K562 (cell line): ENCODE measurements around the gene NDUFA7. TPM values are rescaled to one million over a fixed set of nuclear protein-coding genes. Genes with fewer than 3 reads are reported as not detected.

Experiments used
- ATAC-seq: fragments of 200-7000 bp; cut with Tn5 transposase; 3 replicates; pipeline ENCODE4 v1.9.1; 2020; ENCODE audit warnings: moderate library complexity
- BruUV-seq: library from RNA; stranded (reverse); fragments of 400-500 nt; replicated peaks from 2 replicates; lab custom pipeline; 2021; lab: Mats Ljungman, UMichigan
- CTCF ChIA-PET: fragments of 300-600 bp; formaldehyde crosslinking; extraction: SDS; loops from one replicate; lab custom pipeline; 2021; ENCODE audit warnings: low intra/inter-chr PET ratio; lab: Yijun Ruan, JAX
- POLR2A ChIA-PET: fragments of 300-600, 350-650 bp; sonication (Branson Sonifier 250); formaldehyde crosslinking; extraction: SDS; loops from one replicate; lab custom pipeline; 2021; ENCODE audit warnings: antibody characterized with exemption, inconsistent platforms; lab: Yijun Ruan, JAX
- DNase-seq, 4 experiments: peaks; one replicate each; pipeline versions ENCODE4 v3.0.0 to v3.0.0-alpha.2; 2011 to 2018; ENCODE audit warnings: low spot score in 3 of 4, mixed read lengths in 3 of 4; ENCODE audit errors: extremely low read depth in 1 of 4
- FAIRE-seq: peaks from 2 replicates; lab custom pipeline; 2011; peaks lifted over from hg19 to GRCh38; lab: Jason Lieb, UNC
- H2AFZ ChIP-seq: 2 replicates; pipeline ENCODE4 v1.6.0; 2011; ENCODE audit warnings: low read depth, low read length, control low read depth, inconsistent platforms
- H3K27ac ChIP-seq: fragments of 200-600 bp; 3 replicates; pipeline ENCODE4 v1.8.0; 2011; ENCODE audit warnings: low read depth, mild to moderate bottlenecking, control low read depth, inconsistent platforms, low read length, moderate library complexity, mixed read lengths; ENCODE audit errors: extremely low read depth
- H3K27me3 ChIP-seq, 2 experiments: fragments of 300-600 bp in 1 of 2; 2 replicates in 1 of 2; 3 replicates in 1 of 2; pipeline versions ENCODE4 v1.6.0 to v1.8.0; 2011; ENCODE audit warnings: inconsistent platforms in 2 of 2, low read length in 2 of 2, mild to moderate bottlenecking in 1 of 2, mixed read lengths in 1 of 2, moderate library complexity in 1 of 2; ENCODE audit not compliant: control insufficient read depth in 2 of 2, insufficient read depth in 2 of 2
- H3K36me3 ChIP-seq: fragments of 300-600 bp; 3 replicates; pipeline ENCODE4 v1.8.0; 2011; ENCODE audit warnings: mild to moderate bottlenecking, low read length, inconsistent platforms; ENCODE audit not compliant: control insufficient read depth, insufficient read depth
- H3K4me1 ChIP-seq, 2 experiments: fragments of 200-600 bp in 1 of 2; replicated peaks in 1 of 2; 2 replicates in 1 of 2; 3 replicates in 1 of 2; pipeline versions ENCODE4 v1.5.1 to v1.8.0; 2011; ENCODE audit warnings: inconsistent platforms in 2 of 2, low read length in 2 of 2, mild to moderate bottlenecking in 1 of 2, mixed read lengths in 1 of 2, moderate library complexity in 1 of 2; ENCODE audit not compliant: control insufficient read depth in 2 of 2, insufficient read depth in 2 of 2
- H3K4me2 ChIP-seq: 2 replicates; pipeline ENCODE4 v1.6.1; 2011; ENCODE audit warnings: low read length, control low read depth, inconsistent platforms, mixed read lengths; ENCODE audit not compliant: insufficient read depth
- H3K4me3 ChIP-seq: fragments of 200-600 bp; sonication (generic), shearing (Covaris generic); 2 replicates; pipeline ENCODE4 v1.5.1; 2016; ENCODE audit warnings: control low read depth, inconsistent platforms
- H3K79me2 ChIP-seq: fragments of 200-600 bp; 3 replicates; pipeline ENCODE4 v1.8.0; 2011; ENCODE audit warnings: low read length, inconsistent platforms; ENCODE audit not compliant: control insufficient read depth, insufficient read depth
- H3K9ac ChIP-seq, 2 experiments: 2 replicates each; pipeline versions ENCODE4 v1.6.0 to v1.6.1; 2011; ENCODE audit warnings: low read depth in 2 of 2, low read length in 2 of 2, control low read depth in 1 of 2, inconsistent platforms in 1 of 2, mild to moderate bottlenecking in 1 of 2, mixed read lengths in 1 of 2; ENCODE audit not compliant: insufficient read depth in 1 of 2
- H3K9me1 ChIP-seq: one replicate; pipeline ENCODE4 v1.6.0; 2011; ENCODE audit warnings: inconsistent platforms, mild to moderate bottlenecking, low read length, moderate library complexity; ENCODE audit not compliant: control insufficient read depth, insufficient read depth
- H3K9me3 ChIP-seq: replicated peaks from 2 replicates; pipeline ENCODE4 v1.5.1; 2011; ENCODE audit warnings: low read depth, low read length, inconsistent platforms; ENCODE audit not compliant: control insufficient read depth, insufficient read depth
- H4K20me1 ChIP-seq: replicated peaks from 2 replicates; pipeline ENCODE4 v1.6.1; 2011; ENCODE audit warnings: low read length, inconsistent platforms, mixed read lengths; ENCODE audit not compliant: control insufficient read depth, insufficient read depth
- CAMTA2 ChIP-seq: fragments of 250-450 bp; sonication (Bioruptor Pico); conservative IDR thresholded peaks from 2 replicates; pipeline ENCODE4 v1.5.1; 2022
- CEBPB ChIP-seq: fragments of 450-650 bp; IDR thresholded peaks from 2 replicates; pipeline ENCODE4 v1.6.1; 2016; ENCODE audit warnings: missing genetic modification characterization, missing compliant biosample characterization
- CTCF ChIP-seq, 3 experiments: IDR thresholded peaks in 2 of 3; conservative IDR thresholded peaks in 1 of 3; 2 replicates each; pipeline ENCODE4 v1.5.1; 2011 to 2012; ENCODE audit warnings: low read length in 3 of 3, mild to moderate bottlenecking in 3 of 3, control low read depth in 2 of 3, improper control_type of control experiment in 1 of 3, inconsistent platforms in 1 of 3, low read depth in 1 of 3, mixed read lengths in 1 of 3, moderate library complexity in 1 of 3; ENCODE audit not compliant: insufficient read depth in 2 of 3
- JUND ChIP-seq, 2 experiments: IDR thresholded peaks; 2 replicates in 1 of 2; 3 replicates in 1 of 2; pipeline ENCODE4 v1.6.1; 2011; ENCODE audit warnings: borderline replicate concordance in 2 of 2, low read depth in 2 of 2, low read length in 2 of 2, improper control_type of control experiment in 1 of 2, missing biosample characterization in 1 of 2, missing genetic modification characterization in 1 of 2, missing genetic modification reagents in 1 of 2
- NR2C1 ChIP-seq, 2 experiments: fragments of 450-650 bp; IDR thresholded peaks; 2 replicates each; pipeline ENCODE4 v1.6.1; 2017; ENCODE audit warnings: mild to moderate bottlenecking in 2 of 2, antibody characterized with exemption in 1 of 2, inconsistent platforms in 1 of 2, missing compliant biosample characterization in 1 of 2, missing genetic modification characterization in 1 of 2
- ZNF445 ChIP-seq: fragments of 250-450 bp; sonication (Bioruptor Pico); IDR thresholded peaks from 2 replicates; pipeline ENCODE4 v1.4.0; 2020; ENCODE audit warnings: low read depth, mild to moderate bottlenecking, moderate library complexity
- WGBS: fragments of 100-300 bp; shearing (Covaris generic); methylation state at CpG from one replicate; pipeline ENCODE4 v1.1.6; 2016; ENCODE audit warnings: low coverage, mixed read lengths; ENCODE audit not compliant: insufficient coverage; ENCODE audit errors: missing lambda C conversion rate; 5-methylcytosine and 5-hydroxymethylcytosine counted together
- in situ Hi-C: fragments of 300-500 bp; cut with MboI; formaldehyde crosslinking; loops from 4 replicates; pipeline ENCODE4 v1.15.0; 2018; ENCODE audit warnings: inconsistent platforms, mixed read lengths
- intact Hi-C: fragments of 100-400 bp; cut with micrococcal nuclease; formaldehyde crosslinking; loops from 2 replicates; pipeline ENCODE4 v1.14.2; 2022
- polyA plus RNA-seq, 8 experiments: library from polyadenylated mRNA; depleted of rRNA in 4 of 8; stranded (reverse) in 5 of 8; unstranded in 3 of 8; fragments of >200 nt; fragmentation: Nextera tagmentation in 2 of 8; fragmentation: Illumina TruSeq in 1 of 8; extraction: Ambion mirVana in 2 of 8; extraction: Trizol in 1 of 8; gene quantifications; 2 replicates each; pipeline versions ENCODE4 v1.2.1 to v1.2.3, GENCODE V29; 2011 to 2014; ENCODE audit warnings: inconsistent platforms in 1 of 8, missing spikeins in 1 of 8
- total RNA-seq, 7 experiments: library from RNA; depleted of rRNA in 6 of 7; stranded (reverse); fragments of >200 nt in 6 of 7; fragmentation: Illumina TruSeq in 2 of 7; extraction: Trizol in 2 of 7; gene quantifications; 2 replicates each; pipeline versions ENCODE4 v1.2.1 to v1.2.3, GENCODE V29; 2011 to 2021; ENCODE audit warnings: low replicate concordance in 1 of 7
- TF ChIP-seq, protein P1 (sequence below), 2 experiments: fragments of 250-450 bp in 1 of 2; fragments of 450-650 bp in 1 of 2; sonication (Bioruptor Pico) in 1 of 2; IDR thresholded peaks; 2 replicates each; pipeline versions ENCODE4 v1.6.1 to v1.8.0; 2016 to 2021; ENCODE audit warnings: mild to moderate bottlenecking in 2 of 2, moderate library complexity in 2 of 2, missing compliant biosample characterization in 1 of 2, missing genetic modification characterization in 1 of 2
- TF ChIP-seq, protein P2 (sequence below): IDR thresholded peaks from 2 replicates; pipeline ENCODE4 v1.6.1; 2011; ENCODE audit warnings: borderline replicate concordance, low read depth, mild to moderate bottlenecking, moderate library complexity, low read length; ENCODE audit not compliant: insufficient read depth, poor library complexity, severe bottlenecking
- TF ChIP-seq, protein P3 (sequence below): fragments of 250-450 bp; sonication (Bioruptor Pico); IDR thresholded peaks from 2 replicates; pipeline ENCODE4 v1.8.0; 2021; ENCODE audit warnings: mild to moderate bottlenecking, moderate library complexity

The NDUFA7 gene
- total and polyA plus RNA-seq, 9 of the 15 experiments (the other 6 are each of a cell fraction or from before 2014, with no cell fraction given) = 70.8 to 348 (median 142) TPM

- H3K27me3 ChIP-seq = peaks cover 0 to 10% of the 10 kb centered on the region in 2 experiments; a peak in 3 of 5 replicates
- no peak overlapping the region for H3K4me2 ChIP-seq
- FAIRE-seq = peak; percentile 29
- H3K27ac ChIP-seq = no peak overlapping the region
- H3K9me3 ChIP-seq = no peaks in the 10 kb centered on the region
- in situ Hi-C loops (no loop called here), intact Hi-C loops (no loop called here)
- ChIA-PET POLR2A (interaction anchor here (0.7 to 2.0 kb wide), 4 partner anchors 15 to 396 kb away, joined by 3 to 14 read pairs (median 4); partner anchors contain the start of genes NDUFA7 and RPS28), CTCF (no interaction called here)
- H3K4me1 ChIP-seq = peaks cover 0 to 32% of the 10 kb centered on the region in 2 experiments; a peak in 3 of 5 replicates
- no peaks in the 10 kb centered on the region for H3K9me1 ChIP-seq
- no TSS peak for BruUV-seq
- DNase-seq = peak in 2 of 4 experiments; percentile 50 to 59
- no peaks in the 10 kb centered on the region for H4K20me1 ChIP-seq
- WGBS = 9% methylated on average over 15 of the region's 15 CpGs
- peak; percentile 45 for ATAC-seq
- H3K36me3 ChIP-seq = no peaks in the 10 kb centered on the region
- H3K79me2 ChIP-seq = no peaks in the 10 kb centered on the region
- peak overlapping the region in 1 of 2 experiments; percentile 76; a peak in 2 of 4 replicates for H3K9ac ChIP-seq
- H3K4me3 ChIP-seq = no peak overlapping the region
- peak overlapping the region; percentile 71 for H2AFZ ChIP-seq
- TF ChIP-seq CEBPB (peak; percentile 55; the same call in 1 of the 2 replicates), CAMTA2 (CRISPR knock-in tag) (no peak), CTCF (IDR thresholded peaks at IDR 0.05 in 2 of 3, conservative IDR thresholded peaks at IDR 0.05 in 1 of 3; ENCODE audit: insufficient read depth in 2 of 3, low read depth in 1 of 3, low read length in 3 of 3) (peak; percentile 5 to 31 (median 24); a peak in 1 of 6 replicates), NR2C1 (IDR thresholded peaks at IDR 0.05) (peak; percentile 66; the same call in 1 of the 2 replicates), NR2C1 (tag; IDR thresholded peaks at IDR 0.05) (peak; percentile 41; the same call in 1 of the 2 replicates), JUND (IDR thresholded peaks at IDR 0.05; ENCODE audit: borderline replicate concordance, low read depth, low read length) (0 out of 2 replicates have a peak, but pooled peaks have one; percentile 14), JUND (tag; IDR thresholded peaks at IDR 0.05; ENCODE audit: borderline replicate concordance, low read depth, low read length) (no peak), ZNF445 (CRISPR knock-in tag) (no peak)
- TF ChIP-seq, protein P1, sequence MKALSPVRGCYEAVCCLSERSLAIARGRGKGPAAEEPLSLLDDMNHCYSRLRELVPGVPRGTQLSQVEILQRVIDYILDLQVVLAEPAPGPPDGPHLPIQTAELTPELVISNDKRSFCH (CRISPR knock-in tag; IDR thresholded peaks at IDR 0.05) = no peak
- TF ChIP-seq, protein P1 (tag; IDR thresholded peaks at IDR 0.05) = 0 out of 2 replicates have a peak, but pooled peaks have one; percentile 27
- TF ChIP-seq, protein P2, sequence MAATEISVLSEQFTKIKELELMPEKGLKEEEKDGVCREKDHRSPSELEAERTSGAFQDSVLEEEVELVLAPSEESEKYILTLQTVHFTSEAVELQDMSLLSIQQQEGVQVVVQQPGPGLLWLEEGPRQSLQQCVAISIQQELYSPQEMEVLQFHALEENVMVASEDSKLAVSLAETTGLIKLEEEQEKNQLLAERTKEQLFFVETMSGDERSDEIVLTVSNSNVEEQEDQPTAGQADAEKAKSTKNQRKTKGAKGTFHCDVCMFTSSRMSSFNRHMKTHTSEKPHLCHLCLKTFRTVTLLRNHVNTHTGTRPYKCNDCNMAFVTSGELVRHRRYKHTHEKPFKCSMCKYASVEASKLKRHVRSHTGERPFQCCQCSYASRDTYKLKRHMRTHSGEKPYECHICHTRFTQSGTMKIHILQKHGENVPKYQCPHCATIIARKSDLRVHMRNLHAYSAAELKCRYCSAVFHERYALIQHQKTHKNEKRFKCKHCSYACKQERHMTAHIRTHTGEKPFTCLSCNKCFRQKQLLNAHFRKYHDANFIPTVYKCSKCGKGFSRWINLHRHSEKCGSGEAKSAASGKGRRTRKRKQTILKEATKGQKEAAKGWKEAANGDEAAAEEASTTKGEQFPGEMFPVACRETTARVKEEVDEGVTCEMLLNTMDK = peak; percentile 8
- TF ChIP-seq, protein P3, sequence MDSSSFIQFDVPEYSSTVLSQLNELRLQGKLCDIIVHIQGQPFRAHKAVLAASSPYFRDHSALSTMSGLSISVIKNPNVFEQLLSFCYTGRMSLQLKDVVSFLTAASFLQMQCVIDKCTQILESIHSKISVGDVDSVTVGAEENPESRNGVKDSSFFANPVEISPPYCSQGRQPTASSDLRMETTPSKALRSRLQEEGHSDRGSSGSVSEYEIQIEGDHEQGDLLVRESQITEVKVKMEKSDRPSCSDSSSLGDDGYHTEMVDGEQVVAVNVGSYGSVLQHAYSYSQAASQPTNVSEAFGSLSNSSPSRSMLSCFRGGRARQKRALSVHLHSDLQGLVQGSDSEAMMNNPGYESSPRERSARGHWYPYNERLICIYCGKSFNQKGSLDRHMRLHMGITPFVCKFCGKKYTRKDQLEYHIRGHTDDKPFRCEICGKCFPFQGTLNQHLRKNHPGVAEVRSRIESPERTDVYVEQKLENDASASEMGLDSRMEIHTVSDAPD (CRISPR knock-in tag) = no peak
Observed at GRCh38 chr19:8340341-8341096, 19.3 kb upstream of the NDUFA7 start.
